Ovary (tissue), 3 donors: ENCODE measurements around the gene NME9.

Experiments
- CTCF ChIP-seq, 3 donors: fragments of 450-650 bp in 2 of 3; fragments of 200-600 bp in 1 of 3; IDR thresholded peaks; one replicate each; pipeline versions ENCODE4 v1.5.1 to v1.8.0; 2016 to 2022; ENCODE audit warnings: antibody characterized with exemption in 3 of 3, mild to moderate bottlenecking in 1 of 3
- EP300 ChIP-seq: sonication (generic); formaldehyde crosslinking; IDR thresholded peaks from one replicate; pipeline ENCODE4 v1.6.1; 2017; ENCODE audit warnings: antibody characterized with exemption
- POLR2A ChIP-seq: fragments of 450-650 bp; IDR thresholded peaks from one replicate; pipeline ENCODE4 v1.6.1; 2017; ENCODE audit warnings: antibody characterized with exemption, mild to moderate bottlenecking, moderate library complexity
- donor health status: DM: no; HTN: no; CAD: no.

- TF ChIP-seq POLR2A (no peak), CTCF (IDR thresholded peaks at IDR 0.05) (no peak), EP300 (no peak)
Measured at GRCh38 chr3:138325990-138326389, 3.7 kb downstream of the NME9 start.
